GM21360 (cell line): ENCODE results near the gene MBD6.
"Not testable (repeated sequence)": the region's sequence is repeated elsewhere in the genome, so short reads cannot be mapped to it uniquely, and the experiment has no call there.

Experiments
- ATAC-seq: cut with Tn5 transposase; IDR thresholded peaks from one replicate; pipeline ENCODE4 v1.9.1; 2021; ENCODE audit warnings: mild to moderate bottlenecking, moderate library complexity; ENCODE audit not compliant: unreplicated experiment

The MBD6 gene

GRCh38 chr12:57487597-57488401 is 34.8 kb upstream of the MBD6 start, which contains the start of gene MARS1:
MARS1 (plus strand) TSS chr12:57488068; CDS start chr12:57488091, 23 bp downstream.
- ATAC-seq, result peak; percentile 93

GRCh38 chr12:57488402-57489156 is 34.0 kb upstream of the MBD6 start:
- ATAC-seq, result no peak

GRCh38 chr12:57489157-57489641 is 33.4 kb upstream of the MBD6 start:
- no peak for ATAC-seq

DNA sequence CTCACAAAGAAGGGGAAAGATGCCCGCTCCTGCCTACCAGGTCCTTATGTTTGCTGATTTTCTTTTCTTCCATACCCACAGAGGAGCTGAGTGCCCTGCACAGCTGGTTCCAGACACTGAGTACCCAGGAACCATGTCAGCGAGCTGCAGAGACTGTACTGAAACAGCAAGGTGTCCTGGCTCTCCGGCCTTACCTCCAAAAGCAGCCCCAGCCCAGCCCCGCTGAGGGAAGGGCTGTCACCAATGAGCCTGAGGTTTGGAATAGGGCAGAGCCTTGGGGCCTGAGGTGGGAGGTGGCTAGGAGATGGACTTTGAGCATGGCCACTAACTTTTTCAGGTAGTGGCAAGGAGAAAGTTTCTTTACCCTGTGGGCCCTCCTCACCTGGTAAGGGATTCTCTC is 32.5 kb upstream of the MBD6 start:
- ATAC-seq, result no peak

DNA sequence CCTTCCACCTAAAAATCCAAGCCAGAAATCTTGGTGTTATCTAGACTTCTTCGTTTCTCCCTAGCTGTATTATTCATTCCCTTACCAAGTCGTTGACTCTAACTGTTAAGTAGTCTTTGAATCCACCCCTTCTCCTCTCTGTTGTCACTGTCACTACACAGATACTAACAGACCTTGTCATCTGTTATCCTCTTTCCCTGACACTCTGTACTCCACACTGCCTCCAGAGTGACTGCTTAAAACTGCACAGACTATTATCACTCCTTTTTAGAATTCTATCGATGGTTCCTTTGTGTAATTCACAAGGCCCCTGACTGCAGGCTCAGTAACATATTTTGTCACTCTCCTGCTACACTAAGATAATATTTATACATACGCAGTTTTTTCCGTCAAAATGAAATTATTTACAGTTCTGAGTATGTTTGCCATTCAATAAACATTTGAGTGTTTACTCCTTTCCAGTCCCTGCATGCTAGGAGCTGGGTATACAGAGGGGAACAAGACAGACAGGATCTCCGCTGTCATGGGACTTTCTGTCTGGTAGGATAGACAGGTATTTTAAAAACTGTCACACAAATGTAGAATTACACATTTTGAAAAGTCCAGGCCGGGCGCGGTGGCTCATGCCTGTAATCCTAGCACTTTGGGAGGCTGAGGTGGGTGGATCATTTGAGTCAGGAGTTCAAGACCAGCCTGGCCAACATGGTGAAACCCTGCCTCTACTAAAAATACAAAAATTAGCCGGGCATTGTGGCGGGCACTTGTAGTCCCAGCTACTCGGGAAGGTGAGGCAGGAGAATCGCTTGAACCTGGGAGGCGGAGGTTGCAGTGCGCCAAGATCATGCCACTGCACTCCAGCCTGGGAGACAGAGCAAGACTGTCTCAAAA is 31.0 kb upstream of the MBD6 start:
- no peak for ATAC-seq

GRCh38 chr12:57495051-57495701 is 27.4 kb upstream of the MBD6 start:
- ATAC-seq, result not testable (repeated sequence)

GRCh38 chr12:57496822-57497221 is 25.8 kb upstream of the MBD6 start:
- ATAC-seq, result no peak

- no peak for ATAC-seq
Measured at GRCh38 chr12:57497223-57498131, 25.1 kb upstream of the MBD6 start.

DNA sequence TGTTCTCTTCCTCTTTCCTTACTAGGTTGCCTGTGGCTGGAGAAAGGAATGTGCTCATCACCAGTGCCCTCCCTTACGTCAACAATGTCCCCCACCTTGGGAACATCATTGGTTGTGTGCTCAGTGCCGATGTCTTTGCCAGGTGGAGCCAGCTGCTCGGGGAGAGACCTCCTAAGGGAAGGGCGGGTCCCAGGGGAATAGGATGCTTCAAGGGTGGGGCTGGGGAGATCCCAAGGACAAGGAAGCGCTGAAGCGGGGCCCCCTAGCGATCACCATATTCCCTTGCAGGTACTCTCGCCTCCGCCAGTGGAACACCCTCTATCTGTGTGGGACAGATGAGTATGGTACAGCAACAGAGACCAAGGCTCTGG is 24.5 kb upstream of the MBD6 start:
- ATAC-seq, result no peak

DNA sequence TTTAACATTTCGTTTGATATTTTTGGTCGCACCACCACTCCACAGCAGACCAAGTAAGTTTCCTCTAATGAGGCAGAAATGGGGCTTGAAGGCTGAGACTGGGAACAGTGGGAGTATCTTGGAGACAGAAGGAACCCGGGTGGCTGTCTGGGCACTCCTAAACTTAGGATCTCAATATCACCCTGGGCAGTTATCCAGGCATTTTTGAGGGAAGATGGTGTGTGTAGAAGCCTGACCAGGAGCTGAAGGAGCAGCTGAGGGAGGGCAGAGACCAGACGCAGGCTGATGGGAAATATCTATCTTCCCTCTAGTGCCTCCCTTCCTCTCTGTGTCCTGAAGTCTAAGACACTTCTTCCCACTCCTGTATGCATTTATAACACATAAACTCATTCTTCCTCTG is 24.1 kb upstream of the MBD6 start:
- ATAC-seq, result no peak

GRCh38 chr12:57500213-57500612 is 22.4 kb upstream of the MBD6 start:
- ATAC-seq, result no peak

GRCh38 chr12:57502311-57502969 is 20.2 kb upstream of the MBD6 start:
- ATAC-seq, result not testable (repeated sequence)

- not testable (repeated sequence) for ATAC-seq
Measured at GRCh38 chr12:57506541-57506940, 16.1 kb upstream of the MBD6 start.

GRCh38 chr12:57507796-57508195 is 14.8 kb upstream of the MBD6 start:
- ATAC-seq, result not testable (repeated sequence)

DNA sequence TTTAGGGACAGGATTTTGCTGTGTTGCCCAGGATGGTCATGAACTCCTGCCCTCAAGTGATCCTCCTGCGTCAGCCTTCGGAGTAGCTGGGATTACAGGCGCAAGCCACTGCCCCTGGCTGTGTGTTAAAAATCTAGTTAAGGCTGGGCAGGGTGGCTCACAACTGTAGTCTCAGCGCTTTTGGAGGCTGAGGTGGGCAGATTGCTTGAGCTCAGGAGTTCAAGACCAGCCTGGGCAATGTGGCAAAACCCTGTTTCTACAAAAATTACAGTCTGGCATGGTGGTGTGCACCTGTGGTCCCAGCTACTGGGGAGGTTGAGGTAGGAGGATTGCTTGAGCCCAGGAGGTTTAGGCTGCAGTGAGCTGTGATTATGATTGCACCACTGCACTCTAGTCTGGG is 11.5 kb upstream of the MBD6 start:
- ATAC-seq, result no peak

GRCh38 chr12:57511588-57512325 is 10.9 kb upstream of the MBD6 start:
- ATAC-seq, result no peak

GRCh38 chr12:57512665-57513064 is 10.0 kb upstream of the MBD6 start:
- no peak for ATAC-seq

GRCh38 chr12:57513266-57513665 is 9.4 kb upstream of the MBD6 start:
- ATAC-seq, result no peak
